ENCODE results near the gene C2CD4A. TPM values are rescaled to one million over a fixed set of nuclear protein-coding genes. Genes with fewer than 3 reads are reported as not detected.

The C2CD4A gene
- total RNA-seq, 1 donor from 2014 or later = 0.72 TPM

DNA sequence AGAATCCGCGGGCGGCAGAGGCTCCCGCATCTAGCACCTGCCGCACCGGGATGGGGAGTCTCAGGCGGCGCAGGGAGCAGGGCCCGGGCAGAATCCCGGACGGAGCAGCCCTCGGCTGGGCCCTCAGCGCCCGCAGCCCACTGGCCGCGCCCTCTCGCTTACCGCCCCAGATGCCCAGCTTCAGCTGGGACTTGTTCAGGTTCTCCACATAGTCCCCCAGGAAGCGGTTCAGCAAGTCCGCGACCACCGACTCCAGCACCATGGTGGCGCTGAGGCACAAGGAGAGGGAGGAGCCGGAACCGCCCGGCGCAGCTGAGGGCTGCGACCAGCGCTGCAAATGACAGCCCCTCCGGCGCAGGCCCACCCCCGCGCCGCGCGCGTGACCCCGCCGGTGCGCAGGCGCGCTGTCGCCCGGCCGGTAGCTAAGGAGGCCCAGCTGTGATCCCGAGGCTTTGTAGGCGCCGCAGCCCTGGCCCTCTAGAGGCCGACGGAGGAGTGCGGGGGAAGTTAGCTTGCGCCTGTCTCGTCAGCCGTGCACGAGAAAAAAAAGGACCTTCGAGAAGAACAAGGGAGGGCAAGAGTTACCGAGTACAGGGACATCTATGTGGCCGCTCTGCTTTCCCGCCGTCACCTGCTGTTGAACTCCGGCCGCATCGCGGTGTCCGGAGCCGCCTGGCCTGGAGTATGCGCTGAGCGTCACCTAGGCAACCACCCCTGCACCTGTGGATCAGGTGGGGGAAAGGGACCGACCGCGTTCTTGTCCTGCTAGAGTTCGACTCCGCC, 6.5 kb upstream of the C2CD4A start, which contains the start of gene VPS13C:
VPS13C (minus strand) TSS at position 335 of the 783 bp plus-strand sequence; CDS start at position 262, 73 bp downstream.
- peak; percentile 96 for DNase-seq (ENCODE audit: low spot score)

DNA sequence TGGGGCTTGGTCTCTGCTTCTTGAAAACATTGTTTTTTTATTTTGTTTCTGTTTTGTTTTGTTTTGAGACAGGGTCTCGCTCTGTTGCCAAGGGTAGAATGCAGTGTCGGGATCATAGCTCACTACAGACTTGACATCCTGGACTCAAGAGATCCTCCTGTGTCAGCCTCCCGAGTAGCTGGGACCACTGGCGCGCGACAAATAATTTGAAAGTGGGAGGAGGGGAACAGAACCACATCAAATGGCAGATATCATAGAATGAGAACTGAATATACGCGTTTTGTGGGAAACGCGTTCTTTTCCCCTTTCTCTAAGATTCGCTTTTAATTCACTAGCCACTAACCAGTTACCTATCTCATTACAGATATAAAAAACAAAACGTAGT, 5.9 kb upstream of the C2CD4A start:
- DNase-seq (ENCODE audit: low spot score) = no peak

DNA sequence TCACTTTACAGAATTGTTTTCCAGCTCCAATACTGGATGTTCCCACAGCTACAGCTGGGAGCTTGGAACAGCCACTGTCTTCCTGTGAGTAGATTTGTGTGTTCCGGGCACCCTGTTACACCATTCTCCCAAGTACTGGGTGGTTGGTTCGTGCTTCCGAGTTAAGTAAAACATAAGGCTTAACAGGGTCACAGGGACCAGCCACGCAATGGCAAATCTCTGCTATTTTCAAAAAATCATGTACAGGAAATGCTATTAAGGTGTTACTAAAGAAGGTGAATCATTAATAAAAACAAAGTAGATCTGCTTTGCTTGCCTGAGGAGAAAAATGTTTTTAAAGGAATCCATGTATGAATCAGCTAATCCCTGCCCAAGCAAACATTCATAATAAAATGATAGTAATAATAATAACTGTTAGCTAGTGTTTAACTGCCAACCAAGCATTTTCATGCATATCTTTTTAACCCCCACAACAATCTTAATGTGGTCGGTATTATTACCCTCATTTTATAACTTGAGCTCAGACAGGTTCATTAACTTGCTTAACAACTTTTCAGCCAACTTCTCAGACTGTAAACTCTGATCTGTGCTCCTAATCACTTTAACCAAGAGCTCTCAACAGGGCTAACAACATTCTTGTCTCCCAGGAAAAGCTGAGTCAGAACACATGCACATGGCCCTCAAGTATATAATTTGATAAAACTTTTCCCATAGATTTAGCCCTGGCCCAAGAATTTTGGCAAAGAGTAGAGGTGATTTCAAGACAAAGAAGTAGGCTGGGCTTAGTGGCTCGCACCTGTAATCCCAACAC, 2.7 kb upstream of the C2CD4A start:
- DNase-seq (ENCODE audit: low spot score) = peak; percentile 42

DNA sequence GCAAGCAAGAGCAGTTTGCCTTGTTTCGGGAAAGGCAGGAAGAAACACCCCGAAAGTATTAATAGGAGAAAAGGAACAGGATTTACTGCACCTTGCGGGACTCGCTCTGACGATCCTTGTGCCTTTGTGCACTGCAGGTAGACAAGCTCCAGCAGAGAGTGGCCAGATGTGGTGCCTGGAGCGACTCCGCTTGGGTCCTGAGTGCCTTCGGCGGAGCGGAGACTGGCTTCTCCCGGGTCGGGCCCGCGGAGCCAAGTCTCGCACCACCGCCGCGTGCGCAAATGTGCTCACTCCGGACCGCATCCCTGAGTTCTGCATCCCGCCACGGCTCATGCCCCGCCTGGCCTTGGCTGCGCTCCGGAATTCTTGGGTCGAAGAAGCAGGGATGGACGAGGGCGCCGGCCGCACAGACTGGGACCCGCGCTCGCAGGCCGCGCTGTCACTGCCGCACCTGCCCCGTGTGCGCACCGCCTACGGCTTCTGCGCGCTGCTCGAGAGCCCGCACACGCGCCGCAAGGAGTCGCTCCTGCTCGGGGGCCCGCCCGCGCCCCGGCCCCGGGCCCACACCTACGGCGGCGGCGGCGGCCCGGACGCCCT, 769 bp downstream of the C2CD4A start:
- no peak for DNase-seq (ENCODE audit: low spot score)

DNA sequence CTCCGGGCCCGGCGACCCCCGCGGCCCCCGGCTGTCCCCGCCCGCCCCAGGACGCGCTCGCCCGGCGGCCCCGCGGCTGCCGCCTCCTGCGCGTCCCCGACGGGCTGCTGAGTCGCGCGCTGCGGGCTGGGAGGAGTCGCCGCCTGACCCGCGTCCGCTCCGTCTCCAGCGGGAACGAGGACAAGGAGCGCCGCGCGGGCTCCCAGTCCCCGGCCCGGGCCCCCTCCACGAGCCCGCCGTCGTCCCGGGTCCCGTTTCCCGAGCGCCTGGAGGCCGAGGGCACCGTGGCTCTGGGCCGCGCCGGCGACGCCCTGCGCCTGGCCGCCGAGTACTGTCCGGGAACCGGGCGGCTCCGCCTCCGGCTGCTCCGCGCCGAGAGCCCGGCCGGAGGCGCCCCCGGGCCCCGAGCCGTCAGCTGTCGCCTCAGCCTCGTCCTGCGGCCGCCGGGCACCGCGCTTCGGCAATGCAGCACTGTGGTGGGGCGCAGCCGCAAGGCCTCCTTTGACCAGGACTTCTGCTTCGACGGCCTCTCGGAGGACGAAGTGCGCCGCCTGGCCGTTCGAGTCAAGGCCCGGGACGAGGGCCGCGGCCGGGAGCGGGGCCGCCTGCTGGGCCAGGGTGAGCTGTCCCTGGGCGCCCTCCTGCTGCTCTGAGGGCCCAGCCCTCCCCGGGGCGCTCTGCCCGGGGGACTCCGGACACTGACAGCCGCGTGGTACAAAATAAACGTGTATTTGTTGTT, 1.5 kb downstream of the C2CD4A start:
- peak; percentile 29 for DNase-seq (ENCODE audit: low spot score)

DNA sequence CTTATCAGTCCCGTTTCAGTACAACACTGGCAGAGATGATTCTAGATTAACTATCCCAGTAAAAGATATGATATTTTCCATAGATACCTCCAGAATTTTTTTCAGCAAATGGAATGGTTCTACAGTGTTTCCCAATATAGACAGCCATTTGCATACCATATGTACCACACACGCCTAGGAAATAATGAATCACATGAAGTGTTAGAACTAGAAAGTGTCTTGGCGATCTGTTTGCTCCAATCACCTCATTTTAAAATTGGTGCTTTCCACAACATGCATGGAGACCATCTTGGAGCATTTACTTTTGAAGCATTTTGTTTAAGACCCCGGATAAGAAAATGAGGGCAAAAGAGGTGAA, 2.0 kb downstream of the C2CD4A start:
- DNase-seq (ENCODE audit: low spot score) = no peak

DNA sequence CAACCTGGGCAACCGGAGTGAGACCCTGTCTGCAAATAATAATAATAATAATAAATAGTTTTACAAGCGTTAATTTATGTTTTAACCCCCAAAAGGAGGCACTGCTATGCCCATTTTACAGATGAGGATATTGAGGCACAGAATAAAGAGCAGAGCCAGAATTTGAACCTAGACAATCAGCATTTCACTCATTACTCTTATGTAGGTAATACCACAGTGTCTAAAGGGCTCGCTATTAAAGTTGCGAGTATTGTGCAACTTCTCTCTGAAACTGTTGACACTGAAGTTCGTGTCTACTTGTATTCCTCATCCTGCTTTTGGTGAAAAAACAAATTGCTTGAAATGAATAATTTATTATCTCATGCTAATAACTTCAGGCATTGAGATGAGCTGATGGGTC, 2.8 kb downstream of the C2CD4A start:
- no peak for DNase-seq (ENCODE audit: low spot score)

DNA sequence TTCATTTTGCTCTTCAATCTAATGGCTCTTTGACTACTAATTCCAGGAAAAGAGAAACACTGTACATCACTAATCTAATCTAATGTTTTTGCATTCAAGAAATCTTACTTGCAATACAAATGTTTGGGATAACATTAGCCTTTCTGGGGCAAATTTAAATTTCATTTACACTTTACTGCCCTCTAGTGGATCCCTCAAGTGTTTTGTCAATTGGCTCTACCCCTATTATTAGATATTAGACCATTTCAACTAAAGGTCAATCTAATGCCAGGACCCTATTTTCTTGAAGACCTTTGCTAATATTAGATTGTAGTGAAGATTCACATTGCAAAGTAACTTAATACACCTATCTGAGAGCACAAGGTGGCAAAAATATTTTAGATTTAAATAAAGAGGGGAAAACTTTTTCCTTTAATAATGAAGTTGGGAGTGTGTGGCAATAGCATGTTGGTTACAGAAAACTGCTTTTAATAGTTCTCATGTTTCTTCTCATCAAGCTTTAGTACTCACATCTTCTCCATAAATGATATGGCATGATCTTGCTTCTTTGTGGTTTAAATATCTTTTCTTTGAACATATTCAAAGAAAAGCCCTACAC, 5.0 kb downstream of the C2CD4A start:
- DNase-seq (ENCODE audit: low spot score) = no peak

DNA sequence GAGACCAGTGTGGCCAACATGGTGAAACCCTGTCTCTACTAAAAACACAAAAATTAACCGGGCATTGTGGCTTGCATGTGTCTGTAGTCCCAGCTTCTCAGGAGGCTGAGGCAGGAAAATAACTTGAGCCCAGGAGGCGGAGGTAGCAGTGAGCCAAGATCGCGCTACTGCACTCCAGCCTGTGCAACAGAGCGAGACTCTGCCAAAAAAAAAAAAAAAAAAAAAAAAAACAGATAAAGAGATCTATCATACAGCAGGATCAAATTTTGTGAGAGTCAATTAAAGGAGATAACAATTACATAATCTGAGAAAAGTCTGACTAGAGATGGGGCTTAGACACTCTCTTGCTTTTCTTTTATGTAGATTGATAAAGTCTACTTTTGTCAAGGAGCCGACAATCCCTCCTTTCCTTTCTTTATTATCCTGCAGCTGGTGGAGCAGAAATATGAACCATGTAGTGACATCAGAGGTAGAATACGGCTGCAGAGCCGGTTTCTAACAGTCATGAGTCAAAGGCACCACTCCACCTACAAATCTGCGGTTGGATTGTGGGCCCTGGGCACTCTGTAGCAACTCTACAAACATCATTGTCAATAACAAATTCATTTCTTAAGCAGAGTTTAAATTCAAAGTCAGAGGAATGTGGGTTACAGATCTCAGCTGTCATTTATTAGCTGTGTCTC, 9.0 kb downstream of the C2CD4A start:
- DNase-seq (ENCODE audit: low spot score) = peak; percentile 67

DNA sequence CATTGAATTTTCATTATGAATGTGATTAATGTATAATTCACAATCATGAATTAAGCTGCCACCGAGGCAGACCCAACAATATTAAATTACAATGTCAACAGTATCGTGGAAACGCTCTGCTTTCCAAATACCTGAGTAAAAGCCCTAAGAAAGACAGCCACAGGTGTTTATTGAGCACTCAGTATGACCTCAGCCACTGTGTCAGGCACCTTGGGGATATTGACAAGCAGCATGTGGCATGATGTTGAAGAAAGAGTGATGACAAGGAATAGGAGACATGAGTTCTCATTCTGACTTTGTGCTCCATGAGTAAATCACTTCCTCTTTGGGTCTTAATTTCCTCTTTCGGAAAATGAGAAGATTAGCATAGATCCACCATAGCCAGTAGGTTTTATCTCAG, 12.8 kb downstream of the C2CD4A start:
- no peak for DNase-seq (ENCODE audit: low spot score)

DNA sequence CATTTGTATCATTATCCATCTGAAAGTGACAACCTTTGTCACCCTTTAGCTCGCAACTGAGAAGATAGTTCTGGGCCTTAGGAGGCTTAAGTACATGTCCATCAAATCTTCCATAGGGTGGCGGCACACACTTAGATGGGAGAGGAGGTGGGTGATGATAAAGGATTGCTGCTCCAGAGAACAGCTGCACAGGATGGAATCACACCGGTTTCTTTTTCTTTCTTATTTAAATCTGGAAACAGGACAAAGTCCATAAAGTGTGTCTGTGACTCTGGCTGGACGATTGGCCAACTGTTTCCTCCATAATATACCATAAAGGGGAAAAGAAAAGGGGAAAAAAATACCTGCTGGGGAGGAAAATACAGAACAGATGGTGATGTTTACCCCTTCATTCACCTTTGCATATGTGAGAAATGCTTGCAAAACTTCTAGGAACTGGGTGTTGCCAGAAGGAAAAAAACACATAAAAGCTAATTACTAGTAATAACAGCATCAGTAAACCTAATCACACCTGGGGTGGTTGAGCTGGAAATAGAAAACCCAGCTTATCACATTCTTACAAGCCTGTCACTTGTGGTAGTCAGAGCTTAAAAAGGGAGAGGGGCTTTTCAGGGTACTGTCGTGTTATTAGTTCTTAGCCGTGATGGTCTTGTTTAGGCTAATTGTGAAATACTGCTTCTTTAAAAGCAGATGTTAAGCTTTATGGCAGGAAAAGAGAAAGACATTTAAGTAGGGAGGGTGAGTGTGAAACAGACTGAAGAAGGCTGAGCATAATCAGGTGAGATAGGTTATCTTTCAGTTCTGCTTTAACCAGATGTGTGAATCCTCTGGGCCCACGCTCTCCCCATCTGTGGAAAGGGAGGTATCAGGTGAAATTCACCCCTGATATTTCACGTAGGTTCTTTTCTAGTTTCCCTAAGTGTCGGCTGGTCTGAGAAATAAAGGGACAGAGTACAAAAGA, 16.7 kb downstream of the C2CD4A start:
- no peak for DNase-seq (ENCODE audit: low spot score)

DNA sequence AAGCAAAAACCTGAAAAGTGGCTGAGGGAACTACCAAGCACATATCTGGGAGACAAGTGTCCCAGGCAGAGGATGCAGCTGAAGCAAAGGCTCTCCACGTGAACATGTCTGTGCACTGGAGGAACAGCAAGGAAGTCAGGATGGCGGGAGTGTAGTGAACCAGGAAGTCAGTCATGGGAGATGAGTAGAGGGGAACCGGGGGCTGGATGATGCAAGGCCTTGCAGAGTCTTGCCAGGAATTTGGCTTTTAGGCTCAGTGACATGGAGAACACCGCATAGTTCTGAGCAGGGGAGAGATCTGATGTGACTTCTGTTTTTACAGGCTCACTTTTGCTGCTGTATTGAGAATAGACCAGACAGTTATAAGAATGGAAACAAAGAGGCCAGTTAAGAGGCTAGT, 19.0 kb downstream of the C2CD4A start:
- DNase-seq (ENCODE audit: low spot score) = no peak

DNA sequence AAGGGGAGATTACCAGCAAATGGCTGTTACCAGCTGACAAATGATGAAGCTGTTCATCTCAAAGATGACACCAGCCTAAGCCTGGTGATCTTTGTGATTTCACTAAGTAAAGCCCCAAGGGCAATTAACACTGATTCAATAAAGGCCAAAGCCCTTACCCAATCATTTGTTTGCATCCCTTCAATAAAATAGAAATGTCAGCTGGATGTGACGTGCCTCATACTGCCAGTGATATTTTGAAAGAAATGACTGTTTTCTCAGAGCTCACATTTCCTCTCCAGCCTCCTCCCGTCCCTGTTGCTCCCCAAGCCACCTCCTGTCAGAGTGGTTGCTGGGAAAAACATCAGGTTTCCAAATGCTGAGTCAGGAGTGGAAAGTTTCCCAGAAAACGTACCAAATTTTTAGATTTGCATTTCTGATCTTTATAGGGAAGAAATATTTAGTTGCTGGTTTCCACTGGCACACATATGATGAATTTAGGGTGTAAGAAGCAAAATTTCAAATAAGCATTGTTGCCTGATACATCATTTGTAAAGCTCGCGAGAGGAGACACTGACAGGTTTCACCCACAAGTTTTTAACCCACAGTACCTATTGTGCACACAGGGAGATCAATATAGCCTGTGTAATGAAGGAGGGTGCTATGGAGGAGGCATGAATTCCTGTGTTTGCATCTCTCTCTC, 21.0 kb downstream of the C2CD4A start:
- peak; percentile 51 for DNase-seq (ENCODE audit: low spot score)

DNA sequence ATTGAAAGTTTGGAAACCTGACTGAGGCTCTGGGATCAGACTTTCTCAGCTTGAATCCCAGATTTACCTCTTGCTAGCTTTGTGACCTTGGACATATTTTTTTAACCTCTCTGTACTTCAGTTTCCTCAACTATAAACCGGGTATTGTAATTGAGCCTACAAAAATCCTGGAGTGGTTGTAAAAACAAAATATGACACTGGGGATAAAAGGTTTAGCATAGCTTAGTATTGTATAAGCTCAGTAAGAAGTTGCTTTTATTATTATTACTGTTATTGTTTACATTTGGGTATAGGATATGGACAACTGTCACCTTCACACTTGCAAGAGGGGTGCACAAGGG, 21.5 kb downstream of the C2CD4A start:
- DNase-seq (ENCODE audit: low spot score) = no peak

DNA sequence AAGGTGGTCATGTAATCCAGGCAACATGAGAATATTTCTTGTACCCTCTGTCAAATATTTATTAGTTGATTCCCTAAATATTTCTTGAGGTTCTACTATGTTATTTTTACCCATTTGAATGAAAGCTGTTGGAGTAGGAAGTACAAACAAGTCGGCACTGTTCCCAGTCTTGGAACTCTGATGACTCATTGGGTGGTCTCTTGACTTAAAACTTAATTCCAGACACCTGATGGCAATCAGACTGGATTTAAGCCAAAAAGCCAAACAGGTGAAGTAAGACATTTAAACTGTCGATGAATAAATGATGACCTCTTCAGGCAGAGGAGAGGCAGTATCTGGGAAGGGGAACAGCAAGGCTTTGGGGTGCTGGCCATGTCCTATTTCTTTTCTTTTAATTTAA, 22.8 kb downstream of the C2CD4A start:
- no peak for DNase-seq (ENCODE audit: low spot score)

DNA sequence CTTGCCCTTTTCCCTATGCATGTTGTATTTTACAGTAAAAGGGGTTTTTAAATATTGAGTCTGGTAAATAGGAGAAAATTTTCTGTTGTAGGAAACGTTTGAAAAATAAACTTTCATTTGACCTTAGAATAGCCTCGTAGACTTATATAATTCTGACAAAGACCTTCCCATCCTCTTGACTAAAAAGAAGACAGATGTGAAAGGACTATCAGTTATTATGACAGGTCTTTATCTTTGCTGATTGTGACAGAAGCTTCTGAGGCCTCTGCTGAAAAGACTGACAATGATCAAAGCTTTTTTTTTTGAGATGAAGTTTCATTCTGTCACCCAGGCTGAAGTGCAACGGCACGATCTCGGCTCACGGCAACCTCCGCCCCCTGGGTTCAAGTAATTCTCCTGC, 24.2 kb downstream of the C2CD4A start:
- no peak for DNase-seq (ENCODE audit: low spot score)

DNA sequence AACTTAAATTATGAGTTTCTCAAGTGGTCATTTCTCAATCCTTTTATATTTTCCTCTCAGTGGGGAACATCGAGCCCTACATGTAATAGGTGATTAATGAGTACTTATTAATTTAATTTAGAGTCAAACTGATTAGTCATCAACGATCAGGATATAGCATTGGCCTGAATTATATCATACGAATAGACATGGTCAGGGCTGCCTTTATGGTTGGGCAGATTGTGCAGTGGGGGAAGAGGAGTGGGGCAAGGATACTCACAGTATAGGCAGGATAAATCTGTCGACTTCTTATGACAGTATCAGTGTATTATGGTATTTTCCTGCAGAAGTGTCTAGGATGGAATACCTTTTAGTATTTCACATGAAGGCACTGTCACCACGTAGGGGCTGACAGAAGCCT, 27.0 kb downstream of the C2CD4A start:
- DNase-seq (ENCODE audit: low spot score) = no peak

DNA sequence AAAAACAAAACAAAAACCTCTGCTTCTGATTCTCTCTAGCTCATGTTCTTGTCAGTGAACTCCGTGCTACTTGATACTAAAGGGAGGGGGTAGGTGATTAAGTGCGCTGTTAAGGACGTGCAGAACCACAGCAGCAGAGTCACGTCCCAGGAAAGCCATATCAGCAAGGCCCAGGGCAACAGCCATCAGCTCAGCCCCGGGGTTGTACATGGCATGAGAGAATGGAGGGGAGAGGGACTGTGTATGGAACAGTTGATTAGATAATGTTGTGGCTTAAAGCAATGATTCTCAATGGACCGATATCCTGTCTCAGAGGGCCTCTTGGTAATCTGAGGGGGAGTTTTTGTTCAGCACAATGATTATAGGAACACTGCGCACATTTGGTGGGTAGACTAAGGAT, 27.6 kb downstream of the C2CD4A start:
- peak; percentile 51 for DNase-seq (ENCODE audit: low spot score)

DNA sequence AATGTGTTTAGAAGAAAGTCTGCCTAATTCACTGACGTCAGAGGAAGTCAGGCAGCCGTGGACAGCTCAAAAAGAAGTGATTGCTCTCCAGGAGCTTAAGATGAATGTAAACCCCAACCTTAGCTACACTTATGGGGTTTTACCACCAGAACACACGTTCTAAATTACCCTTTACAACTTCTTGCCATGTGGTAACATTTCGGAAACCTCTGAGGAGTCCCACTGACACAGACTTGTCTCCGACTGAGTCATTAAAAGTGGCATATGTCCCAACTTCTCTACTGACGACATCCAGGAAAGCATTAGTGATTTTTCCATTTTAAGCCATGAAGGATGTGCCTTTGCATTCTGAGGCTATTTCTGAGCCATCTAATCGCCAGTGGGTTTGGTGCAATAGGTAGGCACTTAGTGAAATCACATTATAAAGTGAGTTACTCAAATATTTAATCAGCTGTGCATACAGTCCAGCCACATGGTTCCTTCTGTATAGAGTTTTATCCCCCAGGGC, 32.4 kb downstream of the C2CD4A start:
- peak; percentile 34 for DNase-seq (ENCODE audit: low spot score)

All from umbilical cord (tissue), 2 donors.